WI38 (cell line): Measurements from ENCODE around the gene SESN2.

Source experiments
- H3K4me3 ChIP-seq: 2 replicates; pipeline ENCODE4 v1.5.1; 2011; ENCODE audit warnings: low read depth, mild to moderate bottlenecking, control low read depth, low read length
- TF ChIP-seq, protein P1 (sequence below): IDR thresholded peaks from 2 replicates; pipeline ENCODE4 v1.5.1; 2012; ENCODE audit warnings: low read depth, mild to moderate bottlenecking, control low read depth, low read length

The SESN2 gene

DNA sequence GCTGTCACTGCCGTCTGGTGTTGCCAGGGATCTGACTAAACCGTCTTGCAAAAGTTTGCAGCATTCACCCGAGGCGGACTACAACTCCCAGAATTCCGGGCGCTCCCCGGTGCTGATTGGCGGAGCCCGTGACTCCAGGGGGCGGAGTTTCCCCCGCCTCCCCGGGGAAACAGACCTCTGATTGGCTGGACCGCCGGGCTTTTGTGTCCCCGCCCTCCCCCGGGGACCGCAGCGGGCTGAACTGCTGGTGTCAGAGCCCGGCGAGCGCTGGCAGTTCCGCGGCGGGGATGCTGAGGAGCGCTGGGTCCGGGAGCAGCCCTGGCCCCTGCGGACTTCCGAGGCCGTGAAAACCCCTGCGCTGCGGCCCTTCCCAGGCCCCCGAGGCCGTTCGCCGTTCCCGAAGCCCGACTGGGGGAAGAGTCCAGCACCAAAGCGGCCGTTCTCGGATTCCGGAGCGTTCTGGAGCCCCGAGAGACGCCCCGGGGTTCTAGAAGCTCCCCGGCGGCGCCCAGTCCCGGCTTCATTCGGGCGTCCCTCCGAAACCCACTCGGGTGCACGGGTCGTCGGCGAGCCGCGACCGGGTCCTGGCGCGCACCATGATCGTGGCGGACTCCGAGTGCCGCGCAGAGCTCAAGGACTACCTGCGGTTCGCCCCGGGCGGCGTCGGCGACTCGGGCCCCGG lies at the start of gene SESN2:
Gene SESN2 (plus strand): TSS at position 267 of the 682 bp plus-strand sequence. CDS start 330 bp downstream, at position 597.
- TF ChIP-seq, protein P1, sequence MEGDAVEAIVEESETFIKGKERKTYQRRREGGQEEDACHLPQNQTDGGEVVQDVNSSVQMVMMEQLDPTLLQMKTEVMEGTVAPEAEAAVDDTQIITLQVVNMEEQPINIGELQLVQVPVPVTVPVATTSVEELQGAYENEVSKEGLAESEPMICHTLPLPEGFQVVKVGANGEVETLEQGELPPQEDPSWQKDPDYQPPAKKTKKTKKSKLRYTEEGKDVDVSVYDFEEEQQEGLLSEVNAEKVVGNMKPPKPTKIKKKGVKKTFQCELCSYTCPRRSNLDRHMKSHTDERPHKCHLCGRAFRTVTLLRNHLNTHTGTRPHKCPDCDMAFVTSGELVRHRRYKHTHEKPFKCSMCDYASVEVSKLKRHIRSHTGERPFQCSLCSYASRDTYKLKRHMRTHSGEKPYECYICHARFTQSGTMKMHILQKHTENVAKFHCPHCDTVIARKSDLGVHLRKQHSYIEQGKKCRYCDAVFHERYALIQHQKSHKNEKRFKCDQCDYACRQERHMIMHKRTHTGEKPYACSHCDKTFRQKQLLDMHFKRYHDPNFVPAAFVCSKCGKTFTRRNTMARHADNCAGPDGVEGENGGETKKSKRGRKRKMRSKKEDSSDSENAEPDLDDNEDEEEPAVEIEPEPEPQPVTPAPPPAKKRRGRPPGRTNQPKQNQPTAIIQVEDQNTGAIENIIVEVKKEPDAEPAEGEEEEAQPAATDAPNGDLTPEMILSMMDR: no peak
- H3K4me3 ChIP-seq: peak within 1 kb of the TSS; percentile 97

DNA sequence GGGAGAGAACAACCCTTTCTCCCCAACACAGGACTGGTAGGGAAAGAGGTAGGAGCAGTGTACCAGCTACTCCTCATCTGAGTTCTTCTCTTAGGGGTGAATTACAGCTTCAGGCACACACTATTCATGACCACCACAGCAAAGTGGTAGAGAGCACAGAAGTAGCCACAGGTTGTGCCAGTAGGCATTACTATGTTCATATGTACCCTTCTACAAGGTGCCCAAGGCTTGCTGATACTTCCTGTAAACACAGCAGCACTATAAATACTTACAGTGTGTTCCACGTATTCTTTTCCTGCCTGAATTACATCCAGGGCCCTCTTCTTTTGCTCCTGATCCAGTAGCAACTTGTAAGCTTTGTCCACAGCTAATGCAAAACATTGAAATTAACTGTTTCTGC lies 49.6 kb upstream of the SESN2 start:
- H3K4me3 ChIP-seq: no peak overlapping the region
- TF ChIP-seq, protein P1: no peak

GRCh38 chr1:28213315-28213714 lies 46.0 kb upstream of the SESN2 start:
- TF ChIP-seq, protein P1: no peak
- H3K4me3 ChIP-seq: no peak overlapping the region

GRCh38 chr1:28229089-28229488 lies 30.2 kb upstream of the SESN2 start:
- TF ChIP-seq, protein P1: no peak
- H3K4me3 ChIP-seq: no peak overlapping the region

- no peak overlapping the region for H3K4me3 ChIP-seq
- TF ChIP-seq, protein P1: no peak
Measured at GRCh38 chr1:28229996-28230395, 29.3 kb upstream of the SESN2 start.

DNA sequence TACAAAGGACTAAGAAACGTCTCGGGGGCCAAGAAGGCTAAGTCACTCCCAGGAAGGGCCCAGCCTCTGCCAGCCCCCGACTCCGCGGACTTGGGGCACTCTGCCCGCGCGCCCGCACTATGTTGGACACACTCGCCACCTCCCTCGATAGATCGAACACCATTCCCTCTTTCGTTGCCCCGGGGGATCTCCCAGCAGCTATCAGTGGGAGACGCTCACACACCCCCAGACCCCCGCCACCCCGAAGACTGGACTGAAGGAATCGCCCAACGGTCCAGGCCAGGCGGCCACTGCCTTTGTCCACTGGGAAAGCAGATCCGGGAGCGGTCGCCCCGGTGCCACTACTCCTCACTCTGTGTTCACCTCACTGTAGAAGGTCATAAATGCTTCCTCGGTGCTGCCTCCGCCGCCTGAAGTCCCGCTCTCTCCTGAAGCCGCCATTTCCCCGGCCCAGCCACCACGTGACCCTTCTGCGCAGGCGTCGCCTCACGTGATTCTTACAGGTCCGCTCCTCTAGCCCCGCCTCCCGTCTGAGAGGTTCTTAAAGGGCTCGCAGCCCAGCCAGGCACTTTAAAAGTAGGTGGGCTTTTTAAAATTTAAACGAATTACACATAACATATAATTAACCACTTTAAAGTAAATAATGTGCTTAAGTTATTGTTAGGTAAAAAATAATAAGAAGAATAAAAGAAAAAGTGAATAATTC lies 26.6 kb upstream of the SESN2 start, which contains the start of gene DNAJC8:
Gene DNAJC8 (minus strand): TSS at position 472 of the 706 bp plus-strand sequence. CDS start 31 bp downstream, at position 441.
- peak within 1 kb of the TSS; percentile 84 for H3K4me3 ChIP-seq
- TF ChIP-seq, protein P1: no peak

GRCh38 chr1:28233264-28233606 lies 26.1 kb upstream of the SESN2 start:
- H3K4me3 ChIP-seq: no peak overlapping the region
- TF ChIP-seq, protein P1: no peak
